ENCODE results near the gene IGF2R. TPM values are rescaled to one million over a fixed set of nuclear protein-coding genes. Genes with fewer than 3 reads are reported as not detected.

IGF2R gene
- total and polyA plus RNA-seq, 9 donors: 29.3 to 116 (median 49.2) TPM

GRCh38 chr6:160022101-160022500 is 53.2 kb downstream of the IGF2R start:
- no peaks in the 10 kb centered on the region for H3K9me3 ChIP-seq

GRCh38 chr6:160022793-160023192 is 53.9 kb downstream of the IGF2R start:
- WGBS, 3 donors: 78 to 97% (median 80%) methylated on average over 3 of the region's 3 CpGs
- H3K27me3 ChIP-seq: no peaks in the 10 kb centered on the region
- intact Hi-C loops (cut with DNase I): loop anchor here in 1 of 4 donors (10.0 kb wide), 1 partner anchor 48 kb away; no protein-coding TSS in a partner anchor

More at GRCh38 chr6:160022101-160022500, 53.2 kb downstream of the IGF2R start:
- intact Hi-C loops (cut with DNase I): loop anchor here in 1 of 4 donors (10.0 kb wide), 1 partner anchor 47 kb away; no protein-coding TSS in a partner anchor
- WGBS, 3 donors: 92 to 97% (median 92%) methylated on average over 1 of the region's 1 CpG
- Histone ChIP-seq H3K27me3 (no peaks in the 10 kb centered on the region), H3K4me1 (ENCODE audit: insufficient read depth) (peaks cover 2% of the 10 kb centered on the region), H3K27ac (no peak overlapping the region), H3K4me3 (no peak overlapping the region), H3K36me3 (no peaks in the 10 kb centered on the region)
- no peak for DNase-seq
- TF ChIP-seq EP300 (IDR thresholded peaks at IDR 0.05) (no peak), CTCF (IDR thresholded peaks at IDR 0.05) (no peak), POLR2A (IDR thresholded peaks at IDR 0.05) (no peak)

GRCh38 chr6:160024152-160024551 is 55.3 kb downstream of the IGF2R start:
- H3K4me3 ChIP-seq: no peak overlapping the region
- intact Hi-C loops (cut with DNase I): loop anchor here in 1 of 4 donors (10.0 kb wide), 1 partner anchor 49 kb away; no protein-coding TSS in a partner anchor

More at GRCh38 chr6:160022793-160023192, 53.9 kb downstream of the IGF2R start:
- Histone ChIP-seq H3K27ac (no peak overlapping the region), H3K4me3 (no peak overlapping the region), H3K9me3 (no peaks in the 10 kb centered on the region), H3K4me1 (ENCODE audit: insufficient read depth) (peaks cover 2% of the 10 kb centered on the region), H3K36me3 (no peaks in the 10 kb centered on the region)
- TF ChIP-seq EP300 (IDR thresholded peaks at IDR 0.05): no peak
- TF ChIP-seq CTCF (IDR thresholded peaks at IDR 0.05): no peak
- TF ChIP-seq POLR2A (IDR thresholded peaks at IDR 0.05): no peak
- no peak for DNase-seq

GRCh38 chr6:160027076-160027475 is 58.2 kb downstream of the IGF2R start:
- no peak for TF ChIP-seq CTCF (IDR thresholded peaks at IDR 0.05)
- no peak for TF ChIP-seq EP300 (IDR thresholded peaks at IDR 0.05)
- no peak for TF ChIP-seq POLR2A (IDR thresholded peaks at IDR 0.05)
- Histone ChIP-seq H3K27ac (no peak overlapping the region), H3K36me3 (no peaks in the 10 kb centered on the region), H3K27me3 (no peaks in the 10 kb centered on the region), H3K9me3 (no peaks in the 10 kb centered on the region), H3K4me1 (ENCODE audit: insufficient read depth) (peaks cover 4% of the 10 kb centered on the region), H3K4me3 (no peak overlapping the region)
- intact Hi-C loops (cut with DNase I): loop anchor here in 1 of 4 donors (10.0 kb wide), 1 partner anchor 52 kb away; no protein-coding TSS in a partner anchor
- WGBS, 3 donors: 95 to 98% (median 97%) methylated on average over 11 of the region's 11 CpGs
- no peak for DNase-seq

More at GRCh38 chr6:160024152-160024551, 55.3 kb downstream of the IGF2R start:
- WGBS, 3 donors: 93 to 94% (median 93%) methylated on average over 8 of the region's 8 CpGs
- no peaks in the 10 kb centered on the region for H3K27me3 ChIP-seq
- H3K9me3 ChIP-seq: no peaks in the 10 kb centered on the region
- TF ChIP-seq POLR2A (IDR thresholded peaks at IDR 0.05): no peak
- no peak for TF ChIP-seq EP300 (IDR thresholded peaks at IDR 0.05)
- TF ChIP-seq CTCF (IDR thresholded peaks at IDR 0.05): no peak
- H3K36me3 ChIP-seq: no peaks in the 10 kb centered on the region
- no peak for DNase-seq
- peaks cover 2% of the 10 kb centered on the region for H3K4me1 ChIP-seq (ENCODE audit: insufficient read depth)
- no peak overlapping the region for H3K27ac ChIP-seq
